Measurements from ENCODE around the gene MUC4. TPM values are rescaled to one million over a fixed set of nuclear protein-coding genes. Genes with fewer than 3 reads are reported as not detected.

The MUC4 gene
- total RNA-seq, 1 experiment from 2014 or later, result 0.36 TPM

DNA sequence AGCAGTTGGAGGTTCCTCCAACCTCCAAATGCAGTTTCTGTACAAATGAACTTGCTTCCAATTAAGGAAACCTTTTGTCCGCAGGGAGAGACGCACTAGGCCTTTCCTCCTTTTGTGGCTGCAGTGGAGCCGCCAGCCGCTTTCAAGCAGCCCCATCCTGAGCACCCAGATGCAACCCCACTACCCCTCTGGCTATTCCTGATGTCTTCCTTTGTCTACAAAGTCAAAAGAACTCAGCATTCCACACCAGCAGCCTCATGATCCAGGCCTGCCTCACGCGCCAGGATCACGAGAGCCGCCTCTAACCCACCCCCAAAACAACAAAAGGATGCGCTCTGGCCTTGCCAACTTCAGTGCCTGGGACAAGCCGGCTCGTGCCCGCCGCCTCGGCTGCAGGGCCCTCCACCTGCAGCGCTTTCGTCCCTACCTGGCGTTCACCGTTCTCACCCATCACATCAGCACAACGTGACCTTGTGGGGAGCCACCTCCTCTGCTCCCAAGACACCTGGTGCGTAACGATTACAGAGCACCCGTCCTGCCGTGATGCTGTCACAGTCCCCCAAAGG, 48.2 kb upstream of the MUC4 start:
- H3K9me3 Mint-ChIP-seq (ENCODE audit: unreplicated experiment), result no peaks in the 10 kb centered on the region
- no TSS peak for BruUV-seq (replicated peaks)
- no peaks in the 10 kb centered on the region; the same call in 1 of the 2 replicates for H3K4me1 ChIP-seq
- DNase-seq, result no peak
- H3K4me1 Mint-ChIP-seq (ENCODE audit: low read depth, unreplicated experiment), result peaks cover 6% of the 10 kb centered on the region
- H3K4me3 ChIP-seq (ENCODE audit: low read depth, low read length), result no peak overlapping the region
- H3K27me3 ChIP-seq (replicated peaks; ENCODE audit: control insufficient read depth, insufficient read depth, low read length), result no peaks in the 10 kb centered on the region
- H3K36me3 ChIP-seq (ENCODE audit: control insufficient read depth, insufficient read depth, low read length), result no peaks in the 10 kb centered on the region
- no peak for TF ChIP-seq CTCF (IDR thresholded peaks at IDR 0.05; ENCODE audit: insufficient read depth in 1 of 2, low read depth in 1 of 2, low read length in 1 of 2, severe bottlenecking in 1 of 2, unreplicated experiment in 1 of 2)
- no peak overlapping the region for H3K27ac Mint-ChIP-seq (ENCODE audit: unreplicated experiment)
- H3K27me3 Mint-ChIP-seq (ENCODE audit: insufficient read depth, unreplicated experiment), result no peaks in the 10 kb centered on the region
- ChIA-PET POLR2A (no interaction called here), CTCF (interaction anchor here (0.7 to 1.4 kb wide), 8 partner anchors 10 to 55 kb away, joined by 3 to 17 read pairs (median 8); partner anchors contain the start of gene TNK2)
- intact Hi-C loops (cut with micrococcal nuclease; ENCODE audit: unreplicated experiment), result loop anchor here (1.0 to 5.0 kb wide), 3 partner anchors 34 to 132 kb away; no protein-coding TSS in a partner anchor
- H3K36me3 Mint-ChIP-seq (ENCODE audit: insufficient read depth, unreplicated experiment), result peaks cover 6% of the 10 kb centered on the region
- H3K4me3 Mint-ChIP-seq (ENCODE audit: unreplicated experiment), result no peak overlapping the region
- no peaks in the 10 kb centered on the region for H3K9me3 ChIP-seq

- Histone ChIP-seq H3K4me3 (ENCODE audit: low read depth, low read length) (no peak overlapping the region), H3K27me3 (replicated peaks; ENCODE audit: control insufficient read depth, insufficient read depth, low read length) (no peaks in the 10 kb centered on the region), H3K9me3 (no peaks in the 10 kb centered on the region), H3K4me1 (peaks cover 5% of the 10 kb centered on the region), H3K36me3 (ENCODE audit: control insufficient read depth, insufficient read depth, low read length) (no peaks in the 10 kb centered on the region)
- Mint-ChIP-seq H3K4me1 (ENCODE audit: low read depth, unreplicated experiment) (peaks cover 6% of the 10 kb centered on the region), H3K4me3 (ENCODE audit: unreplicated experiment) (no peak overlapping the region), H3K27ac (ENCODE audit: unreplicated experiment) (no peak overlapping the region), H3K9me3 (ENCODE audit: unreplicated experiment) (no peaks in the 10 kb centered on the region), H3K36me3 (ENCODE audit: insufficient read depth, unreplicated experiment) (peaks cover 6% of the 10 kb centered on the region), H3K27me3 (ENCODE audit: insufficient read depth, unreplicated experiment) (no peaks in the 10 kb centered on the region)
- intact Hi-C loops (cut with micrococcal nuclease; ENCODE audit: unreplicated experiment), result loop anchor here (1.0 to 5.0 kb wide), 3 partner anchors 35 to 133 kb away; no protein-coding TSS in a partner anchor
- BruUV-seq (replicated peaks), result no TSS peak
- TF ChIP-seq CTCF (IDR thresholded peaks at IDR 0.05; ENCODE audit: insufficient read depth in 1 of 2, low read depth in 1 of 2, low read length in 1 of 2, severe bottlenecking in 1 of 2, unreplicated experiment in 1 of 2), result peak; percentile 90
- CTCF ChIA-PET, result interaction anchor here (0.7 to 1.4 kb wide), 8 partner anchors 9 to 56 kb away, joined by 3 to 17 read pairs (median 8); partner anchors contain the start of gene TNK2
- POLR2A ChIA-PET, result no interaction called here
- peak; percentile 61 to 80 for DNase-seq
Measured at GRCh38 chr3:195859061-195859845, 47.5 kb upstream of the MUC4 start.

DNA sequence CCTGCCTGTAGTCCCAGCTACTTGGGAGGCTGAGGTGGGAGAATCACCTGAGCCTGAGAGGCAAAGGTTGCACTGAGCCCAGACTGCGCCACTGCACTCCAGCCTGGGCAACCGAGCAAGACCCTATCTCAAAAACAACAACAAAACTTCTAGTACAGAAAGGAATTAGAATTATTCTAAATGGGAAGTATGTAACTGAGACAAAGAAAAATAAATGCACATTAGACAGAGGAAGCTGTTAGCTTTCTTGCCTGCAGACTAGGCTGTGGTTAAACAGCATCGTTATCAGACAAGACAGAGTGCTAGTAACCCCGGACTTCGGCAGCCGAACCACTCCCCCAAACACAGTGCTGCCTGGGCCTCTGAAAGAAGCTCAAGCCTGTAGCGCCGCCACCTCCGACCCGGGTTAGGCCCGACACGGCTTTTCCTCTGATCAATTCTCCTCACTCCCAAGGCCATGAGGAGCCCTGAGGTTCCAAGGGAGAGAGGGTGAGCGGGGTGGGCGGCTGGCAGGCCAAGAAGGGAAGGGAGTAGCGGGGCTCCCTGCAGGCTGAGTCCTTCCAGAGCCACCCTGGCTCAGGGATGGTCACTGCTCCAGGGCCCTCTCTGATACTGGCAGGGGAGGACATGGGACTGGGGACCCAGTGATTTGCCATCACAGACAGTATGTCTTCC, 44.8 kb upstream of the MUC4 start:
- Mint-ChIP-seq H3K9me3 (ENCODE audit: unreplicated experiment) (no peaks in the 10 kb centered on the region), H3K4me1 (ENCODE audit: low read depth, unreplicated experiment) (peaks cover 6% of the 10 kb centered on the region), H3K36me3 (ENCODE audit: insufficient read depth, unreplicated experiment) (peaks cover 6% of the 10 kb centered on the region), H3K27ac (ENCODE audit: unreplicated experiment) (no peak overlapping the region), H3K4me3 (ENCODE audit: unreplicated experiment) (no peak overlapping the region), H3K27me3 (ENCODE audit: insufficient read depth, unreplicated experiment) (no peaks in the 10 kb centered on the region)
- H3K36me3 ChIP-seq (ENCODE audit: control insufficient read depth, insufficient read depth, low read length), result no peaks in the 10 kb centered on the region
- no peaks in the 10 kb centered on the region for H3K9me3 ChIP-seq
- H3K4me3 ChIP-seq (ENCODE audit: low read depth, low read length), result no peak overlapping the region
- no peak for TF ChIP-seq CTCF (IDR thresholded peaks at IDR 0.05; ENCODE audit: insufficient read depth in 1 of 2, low read depth in 1 of 2, low read length in 1 of 2, severe bottlenecking in 1 of 2, unreplicated experiment in 1 of 2)
- intact Hi-C loops (cut with micrococcal nuclease; ENCODE audit: unreplicated experiment), result loop anchor here (5.0 kb wide), 1 partner anchor 136 kb away; no protein-coding TSS in a partner anchor
- H3K27me3 ChIP-seq (replicated peaks; ENCODE audit: control insufficient read depth, insufficient read depth, low read length), result no peaks in the 10 kb centered on the region
- ChIA-PET POLR2A (no interaction called here), CTCF (interaction anchor here (0.6 to 2.9 kb wide), 3 partner anchors 38 to 137 kb away, joined by 3 to 11 read pairs (median 3); no protein-coding TSS in a partner anchor)
- DNase-seq, result no peak
- peaks cover 5% of the 10 kb centered on the region for H3K4me1 ChIP-seq
- BruUV-seq (replicated peaks), result no TSS peak

All from Caco-2 (cell line).